GM19397 (cell line): Measurements from ENCODE around the gene ARHGAP25.
"Not testable (repeated sequence)": the region's sequence is repeated elsewhere in the genome, so short reads cannot be mapped to it uniquely, and the experiment has no call there.

Experiments used
- ATAC-seq: cut with Tn5 transposase; IDR thresholded peaks from one replicate; pipeline ENCODE4 v1.9.1; 2021; ENCODE audit warnings: mild to moderate bottlenecking, moderate library complexity; ENCODE audit not compliant: unreplicated experiment

Gene ARHGAP25

GRCh38 chr2:68791914-68792313 is 57.3 kb downstream of the ARHGAP25 start:
- ATAC-seq, result no peak

- ATAC-seq, result no peak
These were observed 58.1 kb downstream of the ARHGAP25 start for GRCh38 chr2:68792751-68793150.

- no peak for ATAC-seq
These were observed 61.8 kb downstream of the ARHGAP25 start for GRCh38 chr2:68796295-68796905.

GRCh38 chr2:68798569-68798968 is 64.0 kb downstream of the ARHGAP25 start:
- no peak for ATAC-seq

GRCh38 chr2:68799140-68800026 is 64.8 kb downstream of the ARHGAP25 start:
- no peak for ATAC-seq

GRCh38 chr2:68800027-68800401 is 65.4 kb downstream of the ARHGAP25 start:
- ATAC-seq, result no peak

GRCh38 chr2:68800517-68800916 is 65.9 kb downstream of the ARHGAP25 start:
- ATAC-seq, result no peak

- not testable (repeated sequence) for ATAC-seq
These were observed 67.5 kb downstream of the ARHGAP25 start for GRCh38 chr2:68802161-68802560.

GRCh38 chr2:68805025-68805424 is 70.4 kb downstream of the ARHGAP25 start:
- no peak for ATAC-seq

GRCh38 chr2:68806511-68807109 is 72.0 kb downstream of the ARHGAP25 start:
- ATAC-seq, result no peak

GRCh38 chr2:68807821-68808266 is 73.2 kb downstream of the ARHGAP25 start:
- ATAC-seq, result no peak

- ATAC-seq, result no peak
These were observed 75.0 kb downstream of the ARHGAP25 start for GRCh38 chr2:68809324-68810240.

GRCh38 chr2:68811364-68811763 is 76.8 kb downstream of the ARHGAP25 start:
- ATAC-seq, result no peak

GRCh38 chr2:68812251-68812650 is 77.6 kb downstream of the ARHGAP25 start:
- no peak for ATAC-seq

- ATAC-seq, result no peak
These were observed 79.0 kb downstream of the ARHGAP25 start for GRCh38 chr2:68813596-68813995.

- ATAC-seq, result no peak
These were observed 82.7 kb downstream of the ARHGAP25 start for GRCh38 chr2:68817306-68817705.

GRCh38 chr2:68819556-68819955 is 84.9 kb downstream of the ARHGAP25 start:
- ATAC-seq, result no peak

GRCh38 chr2:68822207-68822872 is 87.7 kb downstream of the ARHGAP25 start:
- no peak for ATAC-seq

- no peak for ATAC-seq
These were observed 90.2 kb downstream of the ARHGAP25 start for GRCh38 chr2:68824831-68825230.

- ATAC-seq, result no peak
These were observed 91.3 kb downstream of the ARHGAP25 start for GRCh38 chr2:68825866-68826265.
